Daoy (cell line): Measurements from ENCODE around the gene ORAI3. TPM values are rescaled to one million over a fixed set of nuclear protein-coding genes. Genes with fewer than 3 reads are reported as not detected.

Source experiments
- DNase-seq: peaks from one replicate; pipeline ENCODE4 v3.0.0-alpha.2; 2015; ENCODE audit warnings: low read depth
- total RNA-seq: library from RNA; depleted of rRNA; stranded (reverse); fragments of >200 nt; shearing (Covaris generic); gene quantifications from 2 replicates; pipeline ENCODE4 v1.2.3, GENCODE V29; 2014

ORAI3 gene
- total RNA-seq, 1 experiment from 2014 or later = 1.5 TPM

- no peak for DNase-seq
Measured at GRCh38 chr16:30971298-30971697, 22.4 kb downstream of the ORAI3 start.

DNA sequence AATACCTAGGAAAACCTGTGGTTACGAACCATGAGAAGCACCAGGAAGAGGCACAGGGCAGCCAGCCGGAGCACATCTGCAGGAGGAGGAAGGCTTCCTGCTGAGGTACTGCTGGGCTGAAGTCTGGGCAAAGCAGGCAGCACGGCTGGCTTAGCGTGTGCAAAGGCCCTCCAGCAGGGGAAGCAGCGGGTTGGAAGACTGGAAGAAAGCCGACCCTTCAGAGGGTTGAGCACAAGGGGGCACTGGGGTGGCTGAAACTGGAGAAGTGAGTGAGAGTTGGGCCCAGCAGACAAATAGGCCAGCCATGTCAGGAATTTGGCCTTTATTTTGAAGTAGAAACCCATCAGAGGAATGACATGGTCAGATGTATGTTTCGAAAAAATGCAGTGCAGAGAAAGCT, 24.0 kb downstream of the ORAI3 start:
- no peak for DNase-seq

- no peak for DNase-seq
Measured at GRCh38 chr16:30974348-30974747, 25.5 kb downstream of the ORAI3 start.

- no peak for DNase-seq
Measured at GRCh38 chr16:30976486-30976885, 27.6 kb downstream of the ORAI3 start.

GRCh38 chr16:30977502-30977901, 28.6 kb downstream of the ORAI3 start:
- no peak for DNase-seq

DNA sequence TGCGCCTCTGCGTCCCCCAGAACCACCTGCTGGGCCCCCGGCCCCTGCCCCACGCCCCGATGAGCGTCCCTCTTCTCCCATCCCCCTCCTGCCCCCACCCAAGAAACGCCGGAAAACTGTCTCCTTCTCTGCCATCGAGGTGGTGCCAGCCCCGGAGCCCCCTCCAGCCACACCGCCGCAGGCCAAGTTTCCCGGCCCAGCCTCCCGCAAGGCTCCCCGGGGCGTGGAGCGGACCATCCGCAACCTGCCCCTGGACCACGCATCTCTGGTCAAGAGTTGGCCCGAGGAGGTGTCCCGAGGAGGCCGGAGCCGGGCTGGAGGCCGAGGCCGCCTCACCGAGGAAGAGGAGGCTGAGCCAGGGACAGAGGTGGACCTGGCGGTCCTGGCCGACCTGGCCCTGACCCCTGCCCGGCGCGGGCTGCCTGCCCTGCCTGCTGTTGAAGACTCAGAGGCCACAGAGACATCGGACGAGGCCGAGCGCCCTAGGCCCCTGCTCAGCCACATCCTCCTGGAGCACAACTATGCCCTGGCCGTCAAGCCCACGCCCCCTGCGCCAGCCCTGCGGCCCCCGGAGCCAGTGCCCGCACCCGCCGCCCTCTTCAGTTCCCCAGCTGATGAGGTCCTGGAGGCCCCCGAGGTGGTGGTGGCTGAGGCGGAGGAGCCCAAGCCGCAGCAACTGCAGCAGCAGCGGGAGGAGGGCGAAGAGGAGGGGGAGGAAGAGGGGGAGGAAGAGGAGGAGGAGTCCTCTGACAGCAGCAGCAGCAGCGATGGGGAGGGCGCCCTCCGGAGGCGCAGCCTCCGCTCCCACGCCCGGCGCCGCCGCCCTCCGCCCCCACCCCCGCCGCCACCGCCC, 30.5 kb downstream of the ORAI3 start:
- no peak for DNase-seq

DNA sequence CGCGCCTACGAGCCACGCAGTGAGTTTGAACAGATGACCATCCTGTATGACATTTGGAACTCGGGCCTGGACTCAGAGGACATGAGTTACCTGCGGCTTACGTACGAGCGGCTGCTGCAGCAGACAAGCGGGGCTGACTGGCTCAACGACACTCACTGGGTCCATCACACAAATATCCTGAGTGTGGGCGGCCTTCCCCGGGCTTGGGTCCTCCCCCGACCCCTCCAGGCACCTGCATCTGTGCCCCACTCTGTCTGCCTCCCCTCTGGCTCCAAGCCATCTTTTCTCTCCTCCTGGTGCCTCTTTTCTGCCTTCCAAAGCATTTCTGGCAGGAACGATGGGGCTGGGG, 31.1 kb downstream of the ORAI3 start:
- no peak for DNase-seq

DNA sequence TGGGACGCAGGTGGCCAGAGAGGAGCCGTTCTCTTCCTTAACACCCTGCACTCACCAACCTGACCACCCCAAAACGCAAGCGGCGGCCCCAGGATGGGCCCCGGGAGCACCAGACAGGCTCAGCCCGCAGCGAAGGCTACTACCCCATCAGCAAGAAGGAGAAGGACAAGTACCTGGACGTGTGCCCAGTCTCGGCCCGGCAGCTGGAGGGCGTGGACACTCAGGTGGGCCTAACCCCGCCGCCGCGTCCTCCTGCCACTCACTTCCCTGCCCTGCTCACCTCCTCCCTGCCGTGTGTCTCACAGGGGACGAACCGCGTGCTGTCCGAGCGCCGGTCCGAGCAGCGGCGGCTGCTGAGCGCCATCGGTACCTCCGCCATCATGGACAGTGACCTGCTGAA, 31.6 kb downstream of the ORAI3 start:
- DNase-seq = no peak

DNA sequence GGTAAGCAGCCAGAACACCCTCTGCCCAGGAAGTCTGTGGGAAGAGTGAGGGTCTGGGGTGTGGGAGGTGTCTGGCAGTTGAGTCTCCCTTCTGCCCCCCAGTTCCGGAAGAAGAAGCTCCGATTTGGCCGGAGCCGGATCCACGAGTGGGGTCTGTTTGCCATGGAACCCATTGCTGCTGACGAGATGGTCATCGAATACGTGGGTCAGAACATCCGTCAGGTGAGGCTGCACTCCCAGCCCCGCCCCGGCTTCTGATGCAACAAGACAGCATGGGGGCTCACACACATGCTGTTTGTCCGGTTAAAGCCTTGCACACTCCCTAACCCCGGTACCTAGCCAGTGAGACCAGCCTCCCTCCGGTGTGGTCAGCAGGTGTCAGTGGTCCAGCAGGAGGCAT, 32.1 kb downstream of the ORAI3 start:
- DNase-seq = no peak

DNA sequence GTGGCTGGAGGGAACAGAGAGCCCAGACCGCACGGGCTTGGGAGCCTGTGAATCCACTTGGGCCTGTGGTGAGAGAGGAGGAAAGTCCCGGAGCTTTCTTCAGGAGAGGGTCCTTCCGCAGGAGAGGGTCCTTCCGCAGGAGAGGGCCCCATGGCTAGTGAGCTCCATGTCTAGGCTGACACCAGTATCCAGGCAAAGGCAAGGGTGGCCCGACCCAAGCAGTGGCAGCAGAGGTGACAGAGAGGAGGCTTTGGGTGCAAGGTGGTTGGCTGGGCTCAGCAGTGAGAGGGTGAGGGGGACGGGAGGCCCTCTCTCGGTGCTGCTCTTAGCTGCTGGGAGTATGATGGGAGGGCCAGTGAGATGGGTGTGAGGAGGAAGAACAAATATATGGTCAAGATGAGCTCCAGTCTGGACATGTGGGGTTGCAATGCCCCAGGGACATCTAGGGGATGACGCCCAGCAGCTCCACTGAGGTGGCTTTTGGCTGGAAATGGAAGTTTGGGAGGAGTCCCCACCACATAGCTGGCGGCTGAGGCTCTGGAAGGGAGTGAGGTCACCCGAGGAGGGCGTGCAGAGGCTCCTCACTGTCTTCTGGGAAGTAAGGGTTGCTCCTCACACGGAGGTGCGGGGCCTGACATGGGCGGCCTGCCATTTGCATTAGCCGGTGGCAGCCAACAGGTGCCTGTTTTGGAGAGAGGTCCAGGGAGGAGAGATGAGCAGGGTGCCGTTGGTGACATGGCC, 33.9 kb downstream of the ORAI3 start:
- no peak for DNase-seq

- DNase-seq = no peak
Measured at GRCh38 chr16:30983289-30983889, 34.5 kb downstream of the ORAI3 start.

DNA sequence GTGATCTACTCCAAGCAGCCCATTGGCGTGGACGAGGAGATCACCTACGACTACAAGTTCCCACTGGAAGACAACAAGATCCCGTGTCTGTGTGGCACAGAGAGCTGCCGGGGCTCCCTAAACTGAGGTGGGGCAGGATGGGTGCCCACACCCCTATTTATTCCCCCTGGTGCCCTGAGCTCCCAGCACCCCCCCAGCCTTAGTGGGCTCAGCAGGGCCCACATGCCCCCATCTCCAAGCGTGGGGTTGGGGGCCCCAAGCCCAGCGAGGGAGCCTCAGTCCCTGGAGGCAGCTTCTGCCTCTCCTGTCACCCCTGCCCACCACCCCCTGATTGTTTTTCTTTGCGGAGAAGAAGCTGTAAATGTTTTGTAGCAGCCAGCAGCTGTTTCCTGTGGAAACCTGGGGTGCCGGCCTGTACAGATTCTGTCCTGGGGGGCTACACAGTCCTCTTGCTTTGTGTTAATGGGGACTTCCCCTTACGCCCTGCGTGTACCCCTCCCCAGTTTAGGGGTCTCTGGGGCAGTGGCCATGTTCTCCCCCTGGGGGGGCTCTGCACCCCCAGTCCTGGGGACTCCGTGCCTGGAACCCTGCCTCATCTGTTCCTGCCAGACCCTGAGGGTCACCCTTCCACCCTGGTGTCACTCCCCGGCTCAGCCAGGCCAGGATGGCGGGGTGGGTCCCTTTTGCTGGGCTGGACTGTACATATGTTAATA, 35.2 kb downstream of the ORAI3 start:
- no peak for DNase-seq

DNA sequence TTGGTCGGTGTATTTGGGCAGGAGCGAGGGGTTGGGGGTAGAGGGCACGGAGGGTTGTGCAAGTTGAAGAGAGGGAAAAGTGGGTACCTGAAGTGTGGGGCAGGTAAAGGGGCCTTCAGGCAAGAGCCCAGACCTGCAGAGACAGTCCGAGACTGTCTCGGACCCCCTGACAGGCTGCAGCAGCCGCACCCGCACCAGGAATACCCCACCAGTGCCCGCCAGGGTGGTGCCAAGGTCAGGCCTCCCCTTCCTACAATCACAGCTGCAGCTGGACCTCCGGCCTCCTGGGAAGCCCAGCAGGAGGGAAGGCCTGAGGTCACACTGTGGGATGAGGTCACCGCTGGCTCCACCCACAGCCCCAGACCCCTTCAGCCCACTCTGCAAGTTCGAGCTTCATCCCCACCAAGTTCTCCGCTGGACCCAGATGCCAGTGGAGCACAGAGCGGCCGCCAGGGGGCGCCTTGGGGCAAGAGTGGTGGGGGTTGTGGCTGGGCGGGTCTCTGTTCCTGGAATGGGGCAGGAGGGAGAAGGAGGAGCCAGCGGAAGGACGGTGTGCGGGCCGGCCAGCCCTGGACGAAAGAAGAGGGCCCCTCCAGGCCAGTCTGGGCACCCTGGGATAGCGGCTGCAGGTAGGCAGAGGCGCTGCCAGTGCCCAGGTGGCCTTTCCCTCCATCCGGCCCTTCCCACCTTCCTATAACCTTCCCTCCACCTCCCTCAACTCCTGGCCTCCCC, 36.0 kb downstream of the ORAI3 start, which contains the start of gene HSD3B7:
Gene HSD3B7 (plus strand): TSS at position 539 of the 732 bp plus-strand sequence. CDS start 452 bp downstream, outside the sequence.
- DNase-seq = peak; percentile 76

DNA sequence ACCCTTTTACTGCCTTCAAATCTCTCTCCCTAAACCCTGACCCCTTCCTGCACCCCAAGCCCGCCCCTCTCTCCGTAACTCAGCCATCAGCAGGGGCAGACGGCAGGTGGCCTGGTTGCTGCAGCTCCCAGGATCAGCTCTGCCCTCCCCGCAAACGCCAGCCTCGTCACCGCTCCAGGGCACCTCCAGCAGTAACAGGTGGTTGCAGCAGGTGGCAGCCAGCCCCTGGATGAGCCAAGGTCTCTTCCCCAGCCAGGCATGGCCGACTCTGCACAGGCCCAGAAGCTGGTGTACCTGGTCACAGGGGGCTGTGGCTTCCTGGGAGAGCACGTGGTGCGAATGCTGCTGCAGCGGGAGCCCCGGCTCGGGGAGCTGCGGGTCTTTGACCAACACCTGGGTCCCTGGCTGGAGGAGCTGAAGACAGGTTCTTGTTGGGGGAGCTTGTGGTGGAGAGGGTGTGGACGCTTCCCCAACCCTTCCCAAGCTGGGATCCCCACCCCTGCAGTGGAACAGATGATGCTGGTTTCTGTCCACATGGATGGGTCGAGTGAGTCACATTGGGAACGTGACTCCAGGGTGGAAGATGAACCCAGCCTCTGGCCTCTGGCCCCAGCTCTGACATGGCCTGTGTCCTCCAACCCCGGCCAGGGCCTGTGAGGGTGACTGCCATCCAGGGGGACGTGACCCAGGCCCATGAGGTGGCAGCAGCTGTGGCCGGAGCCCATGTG, 36.7 kb downstream of the ORAI3 start:
- DNase-seq = peak; percentile 61

- no peak for DNase-seq
Measured at GRCh38 chr16:30986129-30986991, 37.5 kb downstream of the ORAI3 start.

GRCh38 chr16:30987581-30988190, 38.8 kb downstream of the ORAI3 start:
- no peak for DNase-seq

GRCh38 chr16:30989469-30990047, 40.7 kb downstream of the ORAI3 start:
- no peak for DNase-seq

- no peak for DNase-seq
Measured at GRCh38 chr16:30990105-30990504, 41.2 kb downstream of the ORAI3 start.

DNA sequence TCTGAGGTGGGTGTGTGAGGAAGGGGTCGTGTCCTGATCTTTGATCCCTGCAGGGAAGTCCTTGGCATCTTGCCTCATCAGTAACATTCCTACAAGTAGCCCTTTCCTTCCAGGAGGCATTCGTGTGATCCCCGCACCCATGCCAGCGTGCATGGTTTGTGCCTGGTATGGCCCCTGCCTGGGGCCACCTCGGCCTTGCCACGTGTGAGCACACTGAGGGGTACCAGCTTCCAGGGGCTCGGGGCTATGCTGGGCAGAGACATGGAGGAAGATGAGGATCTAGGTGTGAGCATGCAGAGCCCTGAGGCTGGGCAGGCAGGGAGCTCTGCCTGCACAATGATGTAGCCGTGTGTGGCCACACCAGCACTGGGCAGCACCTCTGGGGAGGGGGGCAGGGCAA, 42.2 kb downstream of the ORAI3 start:
- no peak for DNase-seq
